Peyer's patch (tissue), 4 donors: ENCODE results near the gene ZNF474.

Experiments used
- CTCF ChIP-seq, 6 experiments: fragments of 450-650 bp in 4 of 6; fragments of 200-600 bp in 2 of 6; sonication (generic) in 1 of 6; IDR thresholded peaks; one replicate each; pipeline ENCODE4 v1.5.1; 2017 to 2019; ENCODE audit warnings: antibody characterized with exemption in 6 of 6, mild to moderate bottlenecking in 3 of 6, moderate library complexity in 1 of 6
- POLR2A ChIP-seq, 2 donors: fragments of 450-650 bp; IDR thresholded peaks; one replicate each; pipeline ENCODE4 v1.5.1; 2017; ENCODE audit warnings: antibody characterized with exemption in 2 of 2, mild to moderate bottlenecking in 2 of 2, moderate library complexity in 2 of 2

GRCh38 chr5:122119205-122119604 is 10.1 kb upstream of the ZNF474 start:
- TF ChIP-seq CTCF (IDR thresholded peaks at IDR 0.05) = no peak
- TF ChIP-seq POLR2A (IDR thresholded peaks at IDR 0.05) = no peak
